Aorta (tissue), 5 donors: ENCODE results near the gene PML. TPM values are rescaled to one million over a fixed set of nuclear protein-coding genes. Genes with fewer than 3 reads are reported as not detected.

Experiments used
- ATAC-seq: fragments of 200-7000 bp; cut with Tn5 transposase; one replicate; pipeline ENCODE4 v1.9.1; 2022; ENCODE audit warnings: moderate library complexity; ENCODE audit not compliant: low FRiP score
- DNase-seq, 2 donors: peaks; one replicate each; pipeline ENCODE4 v3.0.0-alpha.2; 2020
- H3K27ac ChIP-seq, 2 donors: one replicate each; pipeline ENCODE4 v1.5.1; 2013; ENCODE audit warnings: low read length in 2 of 2, mild to moderate bottlenecking in 2 of 2, moderate library complexity in 2 of 2, control low read depth in 1 of 2, inconsistent platforms in 1 of 2, low read depth in 1 of 2
- H3K27me3 ChIP-seq, 2 donors: one replicate each; pipeline ENCODE4 v1.6.1; 2013; ENCODE audit warnings: control low read depth in 1 of 2, low read length in 1 of 2, mild to moderate bottlenecking in 1 of 2, moderate library complexity in 1 of 2; ENCODE audit not compliant: insufficient read depth in 2 of 2, control insufficient read depth in 1 of 2
- H3K36me3 ChIP-seq, 2 donors: one replicate each; pipeline ENCODE4 v1.6.1; 2013; ENCODE audit warnings: control low read depth in 1 of 2, low read length in 1 of 2, mild to moderate bottlenecking in 1 of 2; ENCODE audit not compliant: insufficient read depth in 2 of 2, control insufficient read depth in 1 of 2
- H3K4me1 ChIP-seq, 2 donors: one replicate each; pipeline ENCODE4 v1.6.1; 2013; ENCODE audit warnings: low read length in 2 of 2, control low read depth in 1 of 2, mild to moderate bottlenecking in 1 of 2, moderate library complexity in 1 of 2; ENCODE audit not compliant: insufficient read depth in 2 of 2, control insufficient read depth in 1 of 2
- H3K4me3 ChIP-seq, 2 donors: one replicate each; pipeline ENCODE4 v1.5.1; 2013; ENCODE audit warnings: low read length in 2 of 2, control low read depth in 1 of 2, mild to moderate bottlenecking in 1 of 2
- H3K9me3 ChIP-seq: one replicate; pipeline ENCODE4 v1.6.1; 2013; ENCODE audit warnings: mild to moderate bottlenecking, low read length; ENCODE audit not compliant: control insufficient read depth
- WGBS, 2 donors: extraction: QIAGEN DNeasy Blood & Tissue Kit; methylation state at CpG; one replicate each; pipeline ENCODE4 v1.1.7; 2013; 5-methylcytosine and 5-hydroxymethylcytosine counted together
- intact Hi-C, 2 donors: fragments of 100-400 bp; cut with DNase I; formaldehyde crosslinking; loops; one replicate each; pipeline versions ENCODE4 v1.14.2 to v1.15.0; 2022
- polyA plus RNA-seq, 2 donors: library from polyadenylated mRNA; stranded (reverse); fragments of 200-250 nt; gene quantifications; one replicate each; pipeline ENCODE4 v1.2.3, GENCODE V29; 2013
- total RNA-seq, 2 donors: library from RNA; stranded (reverse); fragmentation: NEBNext Ultra II Directional; extraction: Animal tissue kit (Norgen Biotek cat#: 25700); gene quantifications; one replicate each; pipeline ENCODE4 v1.2.1, GENCODE V29; 2021
- donor health status: healthy with polysubstance abuse.
- donor health status: Bipolar disorder and iron deficiency.
- donor health status: DM: no; HTN: no; CAD: no.
- donor health status: DM: no; HTN: no; CAD: no.
- donor health status: DM: yes; HTN: yes; CAD: no.

PML gene
- total and polyA plus RNA-seq, 4 donors: 8.6 to 91.9 (median 59.1) TPM

DNA sequence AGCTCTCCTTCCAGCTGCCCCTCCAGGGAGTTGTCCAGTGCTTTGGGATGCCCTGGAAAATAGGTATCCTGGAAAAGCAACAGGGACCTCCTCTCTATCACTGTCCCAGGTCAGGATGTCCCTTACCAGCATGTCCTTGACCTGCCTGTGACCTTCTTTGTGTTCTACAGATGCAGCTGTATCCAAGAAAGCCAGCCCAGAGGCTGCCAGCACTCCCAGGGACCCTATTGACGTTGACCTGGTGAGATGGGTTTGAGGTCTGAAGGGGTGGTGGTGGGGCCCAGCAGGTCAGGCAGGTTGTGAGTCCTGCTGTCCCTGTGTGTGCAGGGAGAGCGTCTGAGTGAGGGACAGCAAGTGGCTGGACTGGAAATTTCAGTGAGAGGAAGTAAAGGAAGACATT, 30.2 kb downstream of the PML start:
- Histone ChIP-seq H3K36me3 (peaks cover 3 to 13% of the 10 kb centered on the region in 2 donors), H3K9me3 (no peaks in the 10 kb centered on the region), H3K27ac (no peak overlapping the region), H3K27me3 (no peaks in the 10 kb centered on the region), H3K4me3 (no peak overlapping the region), H3K4me1 (no peaks in the 10 kb centered on the region)
- no peak for ATAC-seq
- intact Hi-C loops: no loop called here
- WGBS, 2 donors: 32 to 67% methylated on average over 2 of the region's 2 CpGs
- DNase-seq: peak in 1 of 2 donors; percentile 23

DNA sequence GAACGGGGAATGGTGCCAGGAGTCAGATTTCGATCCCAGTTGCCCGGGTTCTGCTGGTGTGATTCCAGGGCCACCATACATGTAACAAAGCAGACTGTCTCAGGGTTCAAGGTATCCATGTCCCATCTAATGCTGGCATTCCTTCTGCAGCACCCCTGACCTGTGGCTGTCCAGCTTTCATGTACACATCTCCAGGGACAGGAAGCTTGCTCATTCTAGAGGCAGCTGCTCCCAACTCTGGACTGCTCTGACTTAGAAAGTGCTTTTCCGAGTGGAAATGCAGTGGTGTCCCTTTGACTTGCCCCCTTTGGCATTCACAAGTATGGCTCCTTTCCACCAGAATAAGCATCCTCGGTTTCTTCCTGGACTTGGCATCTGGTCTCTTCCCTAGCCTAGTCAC, 30.9 kb downstream of the PML start:
- WGBS, 2 donors: 46 to 47% methylated on average over 5 of the region's 5 CpGs
- Histone ChIP-seq H3K9me3 (no peaks in the 10 kb centered on the region), H3K4me1 (no peaks in the 10 kb centered on the region), H3K4me3 (no peak overlapping the region), H3K36me3 (peaks cover 3 to 13% of the 10 kb centered on the region in 2 donors), H3K27ac (no peak overlapping the region), H3K27me3 (no peaks in the 10 kb centered on the region)
- DNase-seq (peak in 1 of 2 donors; percentile 31), ATAC-seq (peak; percentile 38)
- intact Hi-C loops: no loop called here

DNA sequence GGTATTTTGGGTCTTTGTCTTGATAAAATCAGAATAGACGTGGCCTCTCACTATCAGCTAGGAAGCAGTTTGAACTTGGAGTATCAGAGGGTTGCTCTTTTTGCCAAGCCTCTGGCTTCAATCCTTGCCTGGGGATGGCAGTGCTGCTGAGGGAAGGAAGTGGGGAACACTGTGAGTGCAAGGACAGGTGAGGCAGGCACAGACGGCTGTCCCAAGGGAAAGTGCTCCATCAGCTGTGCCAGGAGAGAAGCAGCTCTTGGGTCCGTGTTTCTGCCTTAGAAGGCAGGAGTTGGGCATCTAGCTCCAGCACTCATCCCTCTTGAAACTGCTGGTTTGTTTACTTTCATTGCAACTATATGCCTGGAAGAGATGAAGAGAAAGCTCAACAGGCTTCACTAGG, 33.2 kb downstream of the PML start:
- WGBS, 2 donors: 44 to 54% methylated on average over 3 of the region's 3 CpGs
- intact Hi-C loops: no loop called here
- no peak for ATAC-seq
- Histone ChIP-seq H3K27ac (no peak overlapping the region), H3K9me3 (no peaks in the 10 kb centered on the region), H3K4me3 (no peak overlapping the region), H3K36me3 (peaks cover 3 to 13% of the 10 kb centered on the region in 2 donors), H3K27me3 (no peaks in the 10 kb centered on the region), H3K4me1 (no peaks in the 10 kb centered on the region)
- no peak for DNase-seq

DNA sequence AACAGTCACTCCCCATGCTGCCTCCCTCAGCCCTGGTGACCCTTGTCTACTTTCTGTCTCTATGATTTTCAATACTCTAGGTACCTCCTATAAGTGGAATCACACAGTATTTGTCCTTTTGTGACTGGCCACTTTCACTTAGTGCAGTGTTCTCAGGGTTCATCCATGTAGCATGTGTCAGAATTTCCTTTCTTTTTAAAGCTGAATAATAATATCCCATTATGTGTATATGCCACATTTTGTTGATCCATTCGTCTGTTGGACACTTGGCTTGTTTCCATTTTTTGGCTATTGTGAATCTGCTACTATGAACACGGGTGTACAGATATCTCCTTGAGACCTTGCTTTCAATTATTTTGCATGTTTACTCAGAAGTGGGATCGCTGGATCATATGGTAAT, 34.1 kb downstream of the PML start:
- intact Hi-C loops: no loop called here
- H3K4me1 ChIP-seq: no peaks in the 10 kb centered on the region

DNA sequence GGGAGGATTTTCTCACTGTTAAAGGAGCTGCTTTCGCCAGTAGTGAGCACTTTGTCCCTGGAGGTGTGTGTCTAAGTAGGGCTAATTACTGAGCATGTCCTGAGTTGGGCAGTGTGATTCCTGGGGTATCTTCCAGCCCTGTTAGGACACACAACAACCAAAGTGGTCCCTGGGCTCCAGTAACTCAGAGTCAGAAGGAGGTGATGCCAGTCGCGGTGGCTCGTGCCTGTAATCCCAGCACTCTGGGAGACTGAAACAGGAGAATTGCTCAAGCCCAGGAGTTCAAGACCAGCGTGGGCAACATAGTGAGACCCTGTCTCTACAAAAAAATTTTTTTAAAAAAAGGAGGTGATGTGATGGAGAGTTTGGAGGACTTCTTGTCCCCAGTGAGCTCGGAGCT, 37.5 kb downstream of the PML start:
- Histone ChIP-seq H3K27ac (no peak overlapping the region), H3K9me3 (no peaks in the 10 kb centered on the region), H3K4me3 (no peak overlapping the region), H3K36me3 (peaks cover 5 to 10% of the 10 kb centered on the region in 2 donors), H3K4me1 (no peaks in the 10 kb centered on the region), H3K27me3 (no peaks in the 10 kb centered on the region)
- 94 to 96% methylated on average over 6 of the region's 6 CpGs for WGBS, 2 donors
- ATAC-seq: no peak
- no peak for DNase-seq
- intact Hi-C loops: no loop called here

More for the DNA sequence above, 34.1 kb downstream of the PML start:
- no peak overlapping the region for H3K4me3 ChIP-seq
- DNase-seq (no peak), ATAC-seq (no peak)
- H3K36me3 ChIP-seq: peaks cover 3 to 10% of the 10 kb centered on the region in 2 donors
- H3K27ac ChIP-seq: no peak overlapping the region
- no peaks in the 10 kb centered on the region for H3K9me3 ChIP-seq
- 54 to 57% methylated on average over 3 of the region's 3 CpGs for WGBS, 2 donors
- no peaks in the 10 kb centered on the region for H3K27me3 ChIP-seq

DNA sequence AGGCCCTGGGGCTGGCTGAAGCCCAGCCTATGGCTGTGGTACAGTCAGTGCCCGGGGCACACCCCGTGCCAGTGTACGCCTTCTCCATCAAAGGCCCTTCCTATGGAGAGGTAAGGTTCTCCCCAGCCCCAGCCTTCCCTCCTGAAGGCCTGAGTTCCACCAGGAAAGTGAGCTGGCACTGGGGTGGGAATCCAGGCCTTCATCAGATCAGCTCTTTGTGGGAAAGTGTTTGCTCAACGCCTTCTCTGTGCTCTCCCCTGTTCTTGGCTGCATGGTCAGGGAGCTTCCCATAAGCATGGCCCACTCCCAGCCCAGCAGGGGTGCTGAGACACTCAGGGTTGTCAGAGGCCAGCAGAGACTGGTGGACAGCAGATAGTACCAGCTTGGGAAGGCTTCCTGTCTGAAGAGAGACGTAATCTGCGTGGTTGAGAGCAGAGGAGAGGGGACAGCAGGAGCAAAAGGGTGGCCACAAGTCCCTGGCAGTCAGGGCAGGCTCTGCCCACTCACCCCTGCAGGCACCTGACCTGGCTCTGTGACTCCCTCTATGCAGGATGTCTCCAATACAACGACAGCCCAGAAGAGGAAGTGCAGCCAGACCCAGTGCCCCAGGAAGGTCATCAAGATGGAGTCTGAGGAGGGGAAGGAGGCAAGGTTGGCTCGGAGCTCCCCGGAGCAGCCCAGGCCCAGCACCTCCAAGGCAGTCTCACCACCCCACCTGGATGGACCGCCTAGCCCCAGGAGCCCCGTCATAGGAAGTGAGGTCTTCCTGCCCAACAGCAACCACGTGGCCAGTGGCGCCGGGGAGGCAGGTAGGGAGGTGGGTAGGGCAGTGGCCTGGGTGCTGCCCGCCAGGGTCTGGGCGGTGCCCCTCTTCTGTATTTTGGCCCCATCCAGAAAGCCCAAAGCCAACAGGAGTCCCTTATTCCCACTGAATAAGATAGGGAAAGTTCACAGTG, 38.4 kb downstream of the PML start:
- H3K27ac ChIP-seq: no peak overlapping the region
- ATAC-seq: no peak
- H3K27me3 ChIP-seq: no peaks in the 10 kb centered on the region
- WGBS, 2 donors: 90 to 94% methylated on average over 16 of the region's 16 CpGs
- intact Hi-C loops: no loop called here
- H3K4me1 ChIP-seq: no peaks in the 10 kb centered on the region
- H3K4me3 ChIP-seq: no peak overlapping the region
- peaks cover 5 to 8% of the 10 kb centered on the region in 2 donors for H3K36me3 ChIP-seq
- no peaks in the 10 kb centered on the region for H3K9me3 ChIP-seq
- no peak for DNase-seq

DNA sequence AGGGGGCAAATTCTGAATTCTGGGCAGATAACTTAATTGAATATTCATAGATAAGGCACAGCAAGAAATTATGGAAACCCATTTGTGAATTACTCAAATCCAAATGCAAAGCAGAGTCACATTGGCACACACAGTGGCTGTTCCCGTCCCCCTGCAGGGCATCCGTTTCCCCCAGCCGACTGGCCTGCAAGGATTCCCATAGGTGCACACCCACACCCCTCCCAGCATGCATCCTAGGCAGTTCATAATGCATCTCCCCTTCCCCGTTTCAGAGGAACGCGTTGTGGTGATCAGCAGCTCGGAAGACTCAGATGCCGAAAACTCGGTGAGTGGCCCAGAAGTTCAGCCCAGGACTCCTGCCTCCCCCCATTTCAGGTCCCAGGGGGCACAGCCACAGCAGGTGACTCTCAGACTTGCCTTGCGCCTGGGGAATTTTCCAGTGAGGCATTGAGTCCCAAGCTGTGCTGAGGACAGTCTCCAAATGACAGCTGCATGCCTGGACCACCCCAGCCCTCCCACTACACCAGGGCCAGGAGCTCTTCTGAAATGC, 39.8 kb downstream of the PML start:
- intact Hi-C loops: no loop called here
- Histone ChIP-seq H3K27me3 (no peaks in the 10 kb centered on the region), H3K9me3 (no peaks in the 10 kb centered on the region), H3K27ac (no peak overlapping the region), H3K4me3 (no peak overlapping the region), H3K4me1 (no peaks in the 10 kb centered on the region), H3K36me3 (peaks cover 5 to 8% of the 10 kb centered on the region in 2 donors)
- 79 to 84% methylated on average over 10 of the region's 10 CpGs for WGBS, 2 donors
- DNase-seq (peak in 1 of 2 donors; percentile 55), ATAC-seq (no peak)

DNA sequence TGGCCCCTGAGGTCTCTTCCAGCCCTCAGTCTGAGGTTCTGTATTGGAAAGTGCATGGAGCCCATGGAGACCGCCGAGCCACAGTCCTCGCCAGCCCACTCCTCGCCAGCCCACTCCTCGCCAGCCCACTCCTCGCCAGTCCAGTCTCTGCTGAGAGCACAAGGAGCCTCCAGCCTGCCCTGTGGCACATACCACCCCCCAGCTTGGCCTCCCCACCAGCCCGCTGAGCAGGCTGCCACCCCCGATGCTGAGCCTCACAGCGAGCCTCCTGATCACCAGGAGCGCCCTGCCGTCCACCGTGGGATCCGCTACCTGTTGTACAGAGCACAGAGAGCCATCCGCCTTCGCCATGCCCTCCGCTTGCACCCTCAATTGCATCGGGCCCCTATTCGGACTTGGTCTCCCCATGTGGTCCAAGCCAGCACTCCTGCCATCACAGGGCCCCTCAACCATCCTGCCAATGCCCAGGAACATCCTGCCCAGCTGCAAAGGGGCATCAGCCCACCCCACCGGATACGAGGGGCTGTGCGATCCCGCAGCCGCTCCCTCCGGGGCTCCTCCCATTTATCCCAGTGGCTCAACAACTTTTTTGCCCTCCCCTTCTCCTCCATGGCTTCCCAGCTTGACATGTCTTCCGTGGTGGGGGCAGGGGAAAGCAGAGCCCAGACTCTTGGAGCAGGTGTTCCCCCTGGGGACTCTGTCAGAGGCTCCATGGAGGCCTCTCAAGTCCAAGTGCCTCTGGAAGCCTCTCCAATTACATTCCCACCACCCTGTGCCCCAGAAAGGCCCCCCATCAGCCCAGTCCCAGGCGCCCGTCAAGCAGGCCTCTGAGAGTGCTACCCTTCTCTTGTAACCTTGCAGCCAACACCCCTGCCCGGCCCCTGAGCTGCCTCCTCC, 40.9 kb downstream of the PML start:
- ATAC-seq (no peak), DNase-seq (no peak)
- H3K36me3 ChIP-seq: peaks cover 5 to 8% of the 10 kb centered on the region in 2 donors
- no peak overlapping the region for H3K4me3 ChIP-seq
- H3K27ac ChIP-seq: no peak overlapping the region
- H3K4me1 ChIP-seq: no peaks in the 10 kb centered on the region
- H3K9me3 ChIP-seq: no peaks in the 10 kb centered on the region
- WGBS, 2 donors: 92 to 93% methylated on average over 26 to 28 of the region's 28 CpGs
- intact Hi-C loops: loop anchor here in 1 of 2 donors (5.0 kb wide), 1 partner anchor 63 kb away; no protein-coding TSS in a partner anchor
- no peaks in the 10 kb centered on the region for H3K27me3 ChIP-seq
